Liver (tissue), 9 donors: ENCODE data around the gene LRRFIP1. TPM values are rescaled to one million over a fixed set of nuclear protein-coding genes. Genes with fewer than 3 reads are reported as not detected.
A peak's percentile ranks its signal among the peaks of the same experiment; 100 is the strongest.

Experiments used
- DNase-seq: peaks from one replicate; pipeline ENCODE4 v3.0.0-alpha.2; 2017; ENCODE audit warnings: low spot score
- H3K27ac ChIP-seq, 2 donors: one replicate each; pipeline ENCODE4 v1.7.0; 2013; ENCODE audit warnings: inconsistent platforms in 2 of 2, low read length in 2 of 2, control low read depth in 1 of 2, low read depth in 1 of 2, mild to moderate bottlenecking in 1 of 2
- H3K27me3 ChIP-seq, 4 donors: one replicate each; pipeline versions ENCODE4 v1.6.1 to v1.7.0; 2013; ENCODE audit warnings: low read length in 3 of 4, inconsistent platforms in 1 of 4, mild to moderate bottlenecking in 1 of 4, moderate library complexity in 1 of 4; ENCODE audit not compliant: control insufficient read depth in 4 of 4, insufficient read depth in 4 of 4
- H3K36me3 ChIP-seq, 4 donors: one replicate each; pipeline versions ENCODE4 v1.6.1 to v1.7.0; 2013; ENCODE audit warnings: low read length in 3 of 4, mild to moderate bottlenecking in 3 of 4, low read depth in 1 of 4, moderate library complexity in 1 of 4; ENCODE audit not compliant: control insufficient read depth in 4 of 4, insufficient read depth in 3 of 4
- H3K4me1 ChIP-seq, 4 donors: one replicate each; pipeline versions ENCODE4 v1.6.1 to v1.7.0; 2013; ENCODE audit warnings: low read length in 3 of 4, mild to moderate bottlenecking in 3 of 4, moderate library complexity in 1 of 4; ENCODE audit not compliant: control insufficient read depth in 4 of 4, insufficient read depth in 4 of 4
- H3K4me3 ChIP-seq, 3 donors: one replicate each; pipeline versions ENCODE4 v1.6.1 to v1.7.0; 2013; ENCODE audit warnings: low read length in 3 of 3, control low read depth in 1 of 3, low read depth in 1 of 3, mild to moderate bottlenecking in 1 of 3
- H3K9ac ChIP-seq, 2 donors: one replicate each; pipeline ENCODE4 v1.7.0; 2013; ENCODE audit warnings: low read length in 2 of 2, mild to moderate bottlenecking in 2 of 2, moderate library complexity in 2 of 2, control low read depth in 1 of 2, low read depth in 1 of 2
- H3K9me3 ChIP-seq, 4 donors: one replicate each; pipeline versions ENCODE4 v1.6.1 to v1.7.0; 2013; ENCODE audit warnings: low read length in 3 of 4; ENCODE audit not compliant: control insufficient read depth in 4 of 4
- EGR1 ChIP-seq, 2 donors: IDR thresholded peaks; 2 replicates each; pipeline ENCODE4 v1.6.1; 2016 to 2018; ENCODE audit warnings: antibody characterized with exemption in 2 of 2, low read depth in 2 of 2
- FOXA2 ChIP-seq: IDR thresholded peaks from 2 replicates; pipeline ENCODE4 v1.6.1; 2016; ENCODE audit warnings: antibody characterized with exemption
- HNF4A ChIP-seq, 2 donors: conservative IDR thresholded peaks; 2 replicates each; pipeline ENCODE4 v1.6.1; 2016; ENCODE audit warnings: antibody characterized with exemption in 2 of 2, mild to moderate bottlenecking in 2 of 2
- JUND ChIP-seq, 2 donors: IDR thresholded peaks; 2 replicates each; pipeline ENCODE4 v1.6.1; 2016; ENCODE audit warnings: antibody characterized with exemption in 2 of 2
- NR2F2 ChIP-seq: IDR thresholded peaks from 2 replicates; pipeline ENCODE4 v1.6.1; 2016; ENCODE audit warnings: antibody characterized with exemption
- RAD21 ChIP-seq, 2 donors: IDR thresholded peaks; 2 replicates each; pipeline ENCODE4 v1.6.1; 2016; ENCODE audit warnings: antibody characterized with exemption in 2 of 2, mild to moderate bottlenecking in 2 of 2
- RXRA ChIP-seq, 2 donors: IDR thresholded peaks; 2 replicates each; pipeline ENCODE4 v1.6.1; 2017 to 2018; ENCODE audit warnings: antibody characterized with exemption in 2 of 2, mild to moderate bottlenecking in 1 of 2
- SP1 ChIP-seq: IDR thresholded peaks from 2 replicates; pipeline ENCODE4 v1.6.1; 2018; ENCODE audit warnings: antibody characterized with exemption, mild to moderate bottlenecking
- TAF1 ChIP-seq: conservative IDR thresholded peaks from 2 replicates; pipeline ENCODE4 v1.6.1; 2016; ENCODE audit warnings: antibody characterized with exemption, mild to moderate bottlenecking
- YY1 ChIP-seq: IDR thresholded peaks from 2 replicates; pipeline ENCODE4 v1.6.1; 2016; ENCODE audit warnings: antibody characterized with exemption, mild to moderate bottlenecking
- WGBS: extraction: QIAGEN DNeasy Blood & Tissue Kit; methylation state at CpG from one replicate; pipeline ENCODE4 v1.1.7; 2013; 5-methylcytosine and 5-hydroxymethylcytosine counted together
- polyA plus RNA-seq, 2 donors: library from polyadenylated mRNA; stranded (reverse) in 1 of 2; unstranded in 1 of 2; fragments of 200-250 nt in 1 of 2; fragments of >200 nt in 1 of 2; fragmentation: Nextera tagmentation in 1 of 2; extraction: Ambion mirVana in 1 of 2; gene quantifications; one replicate each; pipeline versions ENCODE4 v1.2.1 to v1.2.3, GENCODE V29; 2013 to 2015
- total RNA-seq, 2 donors: library from RNA; depleted of rRNA; stranded (reverse); fragments of >200 nt; gene quantifications; one replicate each; pipeline ENCODE4 v1.2.3, GENCODE V29; 2014
- TF ChIP-seq, protein P1 (sequence below): IDR thresholded peaks from 2 replicates; pipeline ENCODE4 v1.6.1; 2016; ENCODE audit warnings: antibody characterized with exemption
- TF ChIP-seq, protein P2 (sequence below): IDR thresholded peaks from 2 replicates; pipeline ENCODE4 v1.6.1; 2016; ENCODE audit warnings: antibody characterized with exemption
- TF ChIP-seq, protein P3 (sequence below): fragments of 150-350 bp; IDR thresholded peaks from 2 replicates; pipeline ENCODE4 v1.5.1; 2017; ENCODE audit warnings: improper control_type of control experiment, low read depth, low read length; ENCODE audit not compliant: missing input control
- donor health status: healthy.
- donor health status: healthy.
- donor health status: healthy.
- donor health status: healthy.
- donor health status: healthy.

The LRRFIP1 gene
- total and polyA plus RNA-seq, 4 donors = 13.3 to 56.1 (median 39.1) TPM

DNA sequence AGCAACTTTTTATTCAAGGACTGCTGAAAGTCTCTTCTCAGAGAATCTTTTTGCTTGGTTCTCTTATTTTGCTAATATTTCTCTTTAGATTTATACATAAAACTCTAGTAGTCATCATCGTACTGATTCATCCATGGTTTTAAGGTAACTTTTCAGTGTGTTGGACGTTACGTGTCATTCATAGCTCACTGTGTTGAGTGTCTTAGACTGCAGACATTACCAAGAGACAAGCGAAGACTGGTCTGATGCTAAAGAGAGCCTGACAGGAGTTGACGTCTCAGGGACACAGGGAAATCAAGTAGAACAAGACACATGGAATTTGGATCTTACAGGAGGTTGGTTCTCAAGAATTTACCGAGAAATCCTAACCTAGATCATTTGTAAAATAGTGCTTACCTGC is 196.7 kb downstream of the LRRFIP1 start:
- Histone ChIP-seq H3K9me3 (no peaks in the 10 kb centered on the region), H3K27me3 (no peaks in the 10 kb centered on the region), H3K36me3 (no peaks in the 10 kb centered on the region), H3K4me3 (no peak overlapping the region), H3K9ac (no peak overlapping the region), H3K27ac (no peak overlapping the region), H3K4me1 (peaks cover 0 to 2% (median 0%) of the 10 kb centered on the region in 4 donors)
- WGBS = 90% methylated on average over 6 of the region's 6 CpGs
- no peak for DNase-seq
- TF ChIP-seq, protein P1, sequence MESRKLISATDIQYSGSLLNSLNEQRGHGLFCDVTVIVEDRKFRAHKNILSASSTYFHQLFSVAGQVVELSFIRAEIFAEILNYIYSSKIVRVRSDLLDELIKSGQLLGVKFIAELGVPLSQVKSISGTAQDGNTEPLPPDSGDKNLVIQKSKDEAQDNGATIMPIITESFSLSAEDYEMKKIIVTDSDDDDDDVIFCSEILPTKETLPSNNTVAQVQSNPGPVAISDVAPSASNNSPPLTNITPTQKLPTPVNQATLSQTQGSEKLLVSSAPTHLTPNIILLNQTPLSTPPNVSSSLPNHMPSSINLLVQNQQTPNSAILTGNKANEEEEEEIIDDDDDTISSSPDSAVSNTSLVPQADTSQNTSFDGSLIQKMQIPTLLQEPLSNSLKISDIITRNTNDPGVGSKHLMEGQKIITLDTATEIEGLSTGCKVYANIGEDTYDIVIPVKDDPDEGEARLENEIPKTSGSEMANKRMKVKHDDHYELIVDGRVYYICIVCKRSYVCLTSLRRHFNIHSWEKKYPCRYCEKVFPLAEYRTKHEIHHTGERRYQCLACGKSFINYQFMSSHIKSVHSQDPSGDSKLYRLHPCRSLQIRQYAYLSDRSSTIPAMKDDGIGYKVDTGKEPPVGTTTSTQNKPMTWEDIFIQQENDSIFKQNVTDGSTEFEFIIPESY = no peak
- TF ChIP-seq SP1 = no peak
- no peak for TF ChIP-seq TAF1
- TF ChIP-seq EGR1 (IDR thresholded peaks at IDR 0.05; ENCODE audit: low read depth in 2 of 2) = no peak
- TF ChIP-seq HNF4A (conservative IDR thresholded peaks at IDR 0.05) = no peak
- TF ChIP-seq, protein P2, sequence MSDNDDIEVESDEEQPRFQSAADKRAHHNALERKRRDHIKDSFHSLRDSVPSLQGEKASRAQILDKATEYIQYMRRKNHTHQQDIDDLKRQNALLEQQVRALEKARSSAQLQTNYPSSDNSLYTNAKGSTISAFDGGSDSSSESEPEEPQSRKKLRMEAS = no peak
- no peak for TF ChIP-seq JUND (IDR thresholded peaks at IDR 0.05)
- TF ChIP-seq, protein P3, sequence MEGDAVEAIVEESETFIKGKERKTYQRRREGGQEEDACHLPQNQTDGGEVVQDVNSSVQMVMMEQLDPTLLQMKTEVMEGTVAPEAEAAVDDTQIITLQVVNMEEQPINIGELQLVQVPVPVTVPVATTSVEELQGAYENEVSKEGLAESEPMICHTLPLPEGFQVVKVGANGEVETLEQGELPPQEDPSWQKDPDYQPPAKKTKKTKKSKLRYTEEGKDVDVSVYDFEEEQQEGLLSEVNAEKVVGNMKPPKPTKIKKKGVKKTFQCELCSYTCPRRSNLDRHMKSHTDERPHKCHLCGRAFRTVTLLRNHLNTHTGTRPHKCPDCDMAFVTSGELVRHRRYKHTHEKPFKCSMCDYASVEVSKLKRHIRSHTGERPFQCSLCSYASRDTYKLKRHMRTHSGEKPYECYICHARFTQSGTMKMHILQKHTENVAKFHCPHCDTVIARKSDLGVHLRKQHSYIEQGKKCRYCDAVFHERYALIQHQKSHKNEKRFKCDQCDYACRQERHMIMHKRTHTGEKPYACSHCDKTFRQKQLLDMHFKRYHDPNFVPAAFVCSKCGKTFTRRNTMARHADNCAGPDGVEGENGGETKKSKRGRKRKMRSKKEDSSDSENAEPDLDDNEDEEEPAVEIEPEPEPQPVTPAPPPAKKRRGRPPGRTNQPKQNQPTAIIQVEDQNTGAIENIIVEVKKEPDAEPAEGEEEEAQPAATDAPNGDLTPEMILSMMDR = no peak
- no peak for TF ChIP-seq YY1
- no peak for TF ChIP-seq NR2F2
- TF ChIP-seq RAD21 (IDR thresholded peaks at IDR 0.05) = no peak
- no peak for TF ChIP-seq FOXA2

DNA sequence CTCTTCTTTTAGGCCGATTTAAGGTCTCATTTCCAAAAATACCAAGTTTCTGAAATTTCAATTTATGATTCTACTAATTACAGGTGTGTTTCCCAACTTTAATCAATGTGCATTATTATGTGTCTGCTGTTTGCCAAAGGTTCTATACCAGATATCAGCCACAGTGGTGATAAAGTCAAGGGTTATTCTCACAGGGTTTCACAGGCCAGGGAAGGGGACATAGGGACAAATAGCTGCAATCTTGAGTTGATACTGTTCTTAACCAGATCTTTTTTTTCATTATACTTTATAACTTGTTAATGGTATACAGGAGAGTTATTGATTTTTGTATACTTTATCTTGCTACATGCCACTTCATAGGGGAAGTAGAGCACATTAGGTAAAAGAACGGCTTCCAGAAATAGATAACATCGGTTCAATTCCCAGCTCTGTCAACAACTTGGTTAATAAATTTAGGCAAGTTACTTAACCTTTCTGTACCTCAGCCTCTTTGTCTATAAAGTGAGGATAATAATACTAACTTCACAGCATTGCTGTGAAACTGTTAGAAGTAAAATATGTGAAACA is 200.1 kb downstream of the LRRFIP1 start:
- 52% methylated on average over 3 of the region's 3 CpGs for WGBS
- H3K9ac ChIP-seq = no peak overlapping the region
- no peaks in the 10 kb centered on the region for H3K9me3 ChIP-seq
- DNase-seq = no peak
- H3K36me3 ChIP-seq = no peaks in the 10 kb centered on the region
- TF ChIP-seq RXRA (IDR thresholded peaks at IDR 0.05) (no peak), HNF4A (conservative IDR thresholded peaks at IDR 0.05) (peak in 1 of 2 donors; percentile 30)
- peaks cover 3 to 19% (median 13%) of the 10 kb centered on the region in 4 donors for H3K4me1 ChIP-seq
- H3K27me3 ChIP-seq = no peaks in the 10 kb centered on the region
- H3K4me3 ChIP-seq = no peak overlapping the region
- no peak overlapping the region for H3K27ac ChIP-seq

Other genes starting within 250 kb of the LRRFIP1 start
- 10 to 100 TPM; 24.9 to 28.7 TPM for gene COL6A3, start 213.4 kb upstream of the LRRFIP1 start, total RNA-seq
- gene COL6A3, start 213.4 kb upstream of the LRRFIP1 start, polyA plus RNA-seq = 10 to 100 TPM in 1 of 2 donors, 1 to 10 TPM in 1; 1.7 to 10.1 TPM
- 10 to 100 TPM in 1 of 2 donors, 1 to 10 TPM in 1; 1.6 to 22.6 TPM for gene MLPH, start 140.3 kb upstream of the LRRFIP1 start, total RNA-seq
- gene MLPH, start 140.3 kb upstream of the LRRFIP1 start, polyA plus RNA-seq = 10 to 100 TPM; 22.1 to 25.9 TPM
- not detected for gene PRLH, start 61.0 kb upstream of the LRRFIP1 start, total RNA-seq
- gene PRLH, start 61.0 kb upstream of the LRRFIP1 start, polyA plus RNA-seq = not detected
- 10 to 100 TPM; 17.8 to 96.5 TPM for gene RAB17, start 36.9 kb upstream of the LRRFIP1 start, total RNA-seq
- gene RAB17, start 36.9 kb upstream of the LRRFIP1 start, polyA plus RNA-seq = 10 to 100 TPM; 69.6 to 80.2 TPM
- gene RBM44, start 171.2 kb downstream of the LRRFIP1 start, total RNA-seq = under 1 TPM; 0.09 to 0.75 TPM
- gene RBM44, start 171.2 kb downstream of the LRRFIP1 start, polyA plus RNA-seq = under 1 TPM; 0.02 to 0.21 TPM
- 10 to 100 TPM in 1 of 2 donors, 1 to 10 TPM in 1; 3.1 to 17.8 TPM for gene RAMP1, start 232.0 kb downstream of the LRRFIP1 start, total RNA-seq
- gene RAMP1, start 232.0 kb downstream of the LRRFIP1 start, polyA plus RNA-seq = 100 to 1,000 TPM in 1 of 2 donors, 10 to 100 TPM in 1; 29.2 to 129 TPM